Left ventricle myocardium superior (tissue), 1 donor: ENCODE results near the gene EDDM13. TPM values are rescaled to one million over a fixed set of nuclear protein-coding genes. Genes with fewer than 3 reads are reported as not detected.
A peak's percentile ranks its signal among the peaks of the same experiment; 100 is the strongest.
"Not testable (repeated sequence)": the region's sequence is repeated elsewhere in the genome, so short reads cannot be mapped to it uniquely, and the experiment has no call there.

Experiments
- ATAC-seq: fragments of 200-7000 bp; cut with Tn5 transposase; one replicate; pipeline ENCODE4 v1.9.1; 2020; ENCODE audit warnings: mild to moderate bottlenecking, moderate library complexity
- DNase-seq: peaks from one replicate; pipeline ENCODE4 v3.0.0-alpha.2; 2020
- intact Hi-C: fragments of 100-400 bp; cut with micrococcal nuclease; formaldehyde crosslinking; loops from one replicate; pipeline ENCODE4 v1.11.0; 2022
- total RNA-seq: library from RNA; stranded (reverse); fragmentation: NEBNext Ultra II Directional; extraction: Animal tissue kit (Norgen Biotek cat#: 25700); gene quantifications from one replicate; pipeline ENCODE4 v1.2.1, GENCODE V29; 2021
- donor health status: DM: no; HTN: yes; CAD: no; lungs with severe emphysema.

The EDDM13 gene
- total RNA-seq, 1 donor from 2014 or later = not detected

- DNase-seq = no peak
- intact Hi-C loops = no loop called here
- ATAC-seq = no peak
Observed at GRCh38 chr19:56290104-56290503, 17.6 kb downstream of the EDDM13 start.

- DNase-seq (no peak), ATAC-seq (no peak)
- intact Hi-C loops = no loop called here
Observed at GRCh38 chr19:56291867-56292266, 19.3 kb downstream of the EDDM13 start.

GRCh38 chr19:56294549-56294948 lies 22.0 kb downstream of the EDDM13 start:
- intact Hi-C loops = no loop called here
- DNase-seq (no peak), ATAC-seq (no peak)

- intact Hi-C loops = no loop called here
- DNase-seq (no peak), ATAC-seq (no peak)
Observed at GRCh38 chr19:56295531-56296455, 23.2 kb downstream of the EDDM13 start.

GRCh38 chr19:56297010-56297409 lies 24.5 kb downstream of the EDDM13 start:
- ATAC-seq = no peak
- DNase-seq = no peak
- intact Hi-C loops = no loop called here

- ATAC-seq (peak; percentile 75), DNase-seq (no peak)
- intact Hi-C loops = no loop called here
Observed at GRCh38 chr19:56299688-56300087, 27.1 kb downstream of the EDDM13 start.

GRCh38 chr19:56301155-56301554 lies 28.6 kb downstream of the EDDM13 start:
- intact Hi-C loops = no loop called here
- DNase-seq (no peak), ATAC-seq (no peak)

GRCh38 chr19:56301886-56302620 lies 29.5 kb downstream of the EDDM13 start:
- DNase-seq (no peak), ATAC-seq (no peak)
- intact Hi-C loops = no loop called here

- ATAC-seq = peak; percentile 52
- intact Hi-C loops = no loop called here
- no peak for DNase-seq
Observed at GRCh38 chr19:56304243-56304642, 31.7 kb downstream of the EDDM13 start.

GRCh38 chr19:56306016-56306415 lies 33.5 kb downstream of the EDDM13 start:
- DNase-seq = no peak
- ATAC-seq = no peak
- intact Hi-C loops = no loop called here

- peak; percentile 30 for DNase-seq
- intact Hi-C loops, ATAC-seq: not testable (repeated sequence)
Observed at GRCh38 chr19:56307062-56307461, 34.5 kb downstream of the EDDM13 start.

- intact Hi-C loops = no loop called here
- DNase-seq (no peak), ATAC-seq (no peak)
Observed at GRCh38 chr19:56308792-56309191, 36.2 kb downstream of the EDDM13 start.

- DNase-seq = peak; percentile 62
- intact Hi-C loops = no loop called here
- no peak for ATAC-seq
Observed at GRCh38 chr19:56309511-56310185, 37.1 kb downstream of the EDDM13 start.

GRCh38 chr19:56310462-56310861 lies 37.9 kb downstream of the EDDM13 start:
- no peak for ATAC-seq
- no peak for DNase-seq
- intact Hi-C loops = no loop called here

GRCh38 chr19:56312342-56312741 lies 39.8 kb downstream of the EDDM13 start:
- ATAC-seq = no peak
- intact Hi-C loops = no loop called here

GRCh38 chr19:56312787-56313657 lies 40.5 kb downstream of the EDDM13 start:
- no peak for DNase-seq
- intact Hi-C loops = no loop called here
- no peak for ATAC-seq

More at GRCh38 chr19:56312342-56312741, 39.8 kb downstream of the EDDM13 start:
- no peak for DNase-seq

GRCh38 chr19:56314018-56314380 lies 41.5 kb downstream of the EDDM13 start:
- DNase-seq (no peak), ATAC-seq (peak; percentile 4)
- intact Hi-C loops = no loop called here

GRCh38 chr19:56314381-56315076 lies 42.0 kb downstream of the EDDM13 start, which contains the start of gene ZSCAN5A:
Gene ZSCAN5A, minus strand, starts transcription at chr19:56314839. Its CDS starts 89,793 bp downstream, at chr19:56225046.
- peak; percentile 93 for ATAC-seq
- intact Hi-C loops = no loop called here
- peak; percentile 98 for DNase-seq
